Lower leg skin (tissue), 3 donors: ENCODE measurements around the gene CIAO2A.

Experiments
- POLR2A ChIP-seq, 2 donors: fragments of 450-650 bp; IDR thresholded peaks; one replicate each; pipeline ENCODE4 v1.6.1; 2016 to 2017; ENCODE audit warnings: antibody characterized with exemption in 2 of 2, mild to moderate bottlenecking in 1 of 2, moderate library complexity in 1 of 2
- TF ChIP-seq, protein P1 (sequence below), 3 donors: fragments of 450-650 bp; IDR thresholded peaks; one replicate each; pipeline ENCODE4 v1.5.1; 2016; ENCODE audit warnings: antibody characterized with exemption in 3 of 3, mild to moderate bottlenecking in 3 of 3, moderate library complexity in 2 of 3

DNA sequence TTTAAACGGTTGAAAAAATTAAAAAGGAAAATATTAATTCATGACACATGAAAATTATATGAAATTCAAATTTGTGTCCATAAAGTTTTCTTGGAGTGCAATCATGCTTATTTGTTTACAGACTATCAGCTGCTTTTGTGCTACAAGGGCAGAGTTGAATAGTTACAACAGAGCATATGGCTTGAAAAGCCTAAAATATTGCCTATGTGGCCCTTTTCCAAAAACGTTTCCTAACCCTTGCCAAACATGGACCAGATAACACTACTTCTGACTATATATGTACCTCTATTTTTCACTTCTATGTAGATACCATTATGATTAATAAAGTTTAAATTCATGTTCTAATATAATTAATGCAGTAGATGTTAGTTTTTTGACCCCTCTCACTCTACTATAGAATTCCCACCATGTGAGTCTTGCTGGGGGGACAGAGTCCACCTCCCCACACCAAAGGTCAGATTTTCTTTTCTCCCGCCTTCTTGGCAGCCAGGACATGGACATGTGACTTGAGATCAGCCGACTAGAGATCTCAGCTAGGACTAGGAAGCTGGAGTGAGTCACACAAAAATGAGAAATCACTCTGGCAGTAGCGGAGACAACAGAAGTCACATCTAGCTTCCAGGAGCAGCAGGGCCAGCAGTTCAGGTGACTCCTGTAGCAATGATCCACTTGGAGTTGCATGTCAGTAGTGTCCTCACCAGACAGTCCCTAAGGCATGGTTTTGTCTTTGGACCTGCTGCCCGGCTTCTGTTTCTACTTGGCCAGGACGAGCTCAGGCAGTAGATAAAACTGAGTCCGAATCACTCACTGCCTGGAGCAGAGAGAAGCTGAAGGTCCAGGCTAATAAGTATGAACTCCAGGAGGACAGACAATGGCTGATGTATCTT is 22.4 kb downstream of the CIAO2A start:
- TF ChIP-seq, protein P1, sequence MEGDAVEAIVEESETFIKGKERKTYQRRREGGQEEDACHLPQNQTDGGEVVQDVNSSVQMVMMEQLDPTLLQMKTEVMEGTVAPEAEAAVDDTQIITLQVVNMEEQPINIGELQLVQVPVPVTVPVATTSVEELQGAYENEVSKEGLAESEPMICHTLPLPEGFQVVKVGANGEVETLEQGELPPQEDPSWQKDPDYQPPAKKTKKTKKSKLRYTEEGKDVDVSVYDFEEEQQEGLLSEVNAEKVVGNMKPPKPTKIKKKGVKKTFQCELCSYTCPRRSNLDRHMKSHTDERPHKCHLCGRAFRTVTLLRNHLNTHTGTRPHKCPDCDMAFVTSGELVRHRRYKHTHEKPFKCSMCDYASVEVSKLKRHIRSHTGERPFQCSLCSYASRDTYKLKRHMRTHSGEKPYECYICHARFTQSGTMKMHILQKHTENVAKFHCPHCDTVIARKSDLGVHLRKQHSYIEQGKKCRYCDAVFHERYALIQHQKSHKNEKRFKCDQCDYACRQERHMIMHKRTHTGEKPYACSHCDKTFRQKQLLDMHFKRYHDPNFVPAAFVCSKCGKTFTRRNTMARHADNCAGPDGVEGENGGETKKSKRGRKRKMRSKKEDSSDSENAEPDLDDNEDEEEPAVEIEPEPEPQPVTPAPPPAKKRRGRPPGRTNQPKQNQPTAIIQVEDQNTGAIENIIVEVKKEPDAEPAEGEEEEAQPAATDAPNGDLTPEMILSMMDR (IDR thresholded peaks at IDR 0.05) = no peak
- no peak for TF ChIP-seq POLR2A (IDR thresholded peaks at IDR 0.05)
